MG63 (cell line): ENCODE data around the gene ARHGAP45. TPM values are rescaled to one million over a fixed set of nuclear protein-coding genes. Genes with fewer than 3 reads are reported as not detected.

Source experiments
- total RNA-seq: library from RNA; depleted of rRNA; stranded (reverse); fragments of >200 nt; shearing (Covaris generic); gene quantifications from 2 replicates; pipeline ENCODE4 v1.2.3, GENCODE V29; 2014; ENCODE audit warnings: low replicate concordance; rRNA removed

ARHGAP45 gene
- total RNA-seq, 1 experiment from 2014 or later = not detected

Other genes with a start within 250 kb of the ARHGAP45 start
- not detected in 2 replicates for gene PLPPR3, start 245.2 kb upstream of the ARHGAP45 start, total RNA-seq
- gene AZU1, start 239.3 kb upstream of the ARHGAP45 start, total RNA-seq = not detected in 2 replicates
- not detected in 2 replicates for gene PRTN3, start 226.2 kb upstream of the ARHGAP45 start, total RNA-seq
- not detected in 2 replicates for gene ELANE, start 214.9 kb upstream of the ARHGAP45 start, total RNA-seq
- gene CFD, start 207.5 kb upstream of the ARHGAP45 start, total RNA-seq = 2.8 TPM in 1 of 2 replicates, not detected in the other
- gene MED16, start 174.0 kb upstream of the ARHGAP45 start, total RNA-seq = 18.1 and 20.4 TPM in 2 replicates
- not detected in 2 replicates for gene RNU6-9, start 173.7 kb upstream of the ARHGAP45 start, total RNA-seq
- 6.4 and 9.5 TPM in 2 replicates for gene R3HDM4, start 153.9 kb upstream of the ARHGAP45 start, total RNA-seq
- gene KISS1R, start 149.8 kb upstream of the ARHGAP45 start, total RNA-seq = not detected in 2 replicates
- 1.0 and 6.6 TPM in 2 replicates for gene ARID3A, start 141.1 kb upstream of the ARHGAP45 start, total RNA-seq
- gene WDR18, start 82.8 kb upstream of the ARHGAP45 start, total RNA-seq = 37.8 and 61.8 TPM in 2 replicates
- not detected in 2 replicates for gene GRIN3B, start 66.7 kb upstream of the ARHGAP45 start, total RNA-seq
- gene TMEM259, start 46.0 kb upstream of the ARHGAP45 start, total RNA-seq = 40.3 and 75.8 TPM in 2 replicates
- not detected in 2 replicates for gene RNU6-2, start 45.6 kb upstream of the ARHGAP45 start, total RNA-seq
- 52.7 and 84.9 TPM in 2 replicates for gene CNN2, start 40.6 kb upstream of the ARHGAP45 start, total RNA-seq
- 0.26 and 4.3 TPM in 2 replicates for gene ABCA7, start 27.1 kb upstream of the ARHGAP45 start, total RNA-seq
- gene POLR2E, start 28.2 kb downstream of the ARHGAP45 start, total RNA-seq = 128 and 157 TPM in 2 replicates
- gene GPX4, start 36.8 kb downstream of the ARHGAP45 start, total RNA-seq = 293 and 320 TPM in 2 replicates
- gene SBNO2, start 107.1 kb downstream of the ARHGAP45 start, total RNA-seq = 15.6 and 22.7 TPM in 2 replicates
- 43.2 and 51.5 TPM in 2 replicates for gene STK11, start 138.6 kb downstream of the ARHGAP45 start, total RNA-seq
- gene CBARP, start 170.8 kb downstream of the ARHGAP45 start, total RNA-seq = 0.30 and 0.35 TPM in 2 replicates
- gene ATP5F1D, start 174.6 kb downstream of the ARHGAP45 start, total RNA-seq = 29.4 and 33.8 TPM in 2 replicates
- 4.6 and 5.7 TPM in 2 replicates for gene MIDN, start 181.4 kb downstream of the ARHGAP45 start, total RNA-seq
- 64.1 and 68.5 TPM in 2 replicates for gene CIRBP, start 202.2 kb downstream of the ARHGAP45 start, total RNA-seq
- gene FAM174C, start 208.4 kb downstream of the ARHGAP45 start, total RNA-seq = 32.2 and 57.2 TPM in 2 replicates
- 0.76 TPM in 1 of 2 replicates, not detected in the other for gene EFNA2, start 218.7 kb downstream of the ARHGAP45 start, total RNA-seq